ENCODE measurements around the gene SYTL1. TPM values are rescaled to one million over a fixed set of nuclear protein-coding genes. Genes with fewer than 3 reads are reported as not detected.

SYTL1 gene
- total and polyA plus RNA-seq, 11 donors, result 0.23 to 6.0 (median 0.55) TPM; not detected in 1

GRCh38 chr1:27363766-27364695 lies 22.2 kb downstream of the SYTL1 start:
- H3K27ac ChIP-seq, result peak overlapping the region in 4 of 12 donors; percentile 98 to 100 (median 98)
- ATAC-seq (no peak), DNase-seq (no peak)
- H3K36me3 ChIP-seq, result peaks cover 0 to 59% (median 54%) of the 10 kb centered on the region in 9 donors
- H3K4me3 ChIP-seq, result peak overlapping the region in 5 of 12 donors; percentile 72 to 93 (median 90)
- no peaks in the 10 kb centered on the region for H3K9me3 ChIP-seq
- 87 to 91% (median 88%) methylated on average over 21 to 26 of the region's 26 CpGs for WGBS, 4 donors
- intact Hi-C loops (cut with DNase I), result loop anchor here in 2 of 10 donors (2.0 kb wide), 2 partner anchors 29 to 41 kb away; partner anchors contain the start of genes GPR3 (in 1 of the 2) and TMEM222 (in 1 of the 2)
- H3K27me3 ChIP-seq, result no peaks in the 10 kb centered on the region
- H3K4me1 ChIP-seq, result peaks cover 7 to 58% (median 34%) of the 10 kb centered on the region in 12 donors
- no peak for TF ChIP-seq CTCF (IDR thresholded peaks at IDR 0.05)
- TF ChIP-seq POLR2A (IDR thresholded peaks at IDR 0.05), result no peak

DNA sequence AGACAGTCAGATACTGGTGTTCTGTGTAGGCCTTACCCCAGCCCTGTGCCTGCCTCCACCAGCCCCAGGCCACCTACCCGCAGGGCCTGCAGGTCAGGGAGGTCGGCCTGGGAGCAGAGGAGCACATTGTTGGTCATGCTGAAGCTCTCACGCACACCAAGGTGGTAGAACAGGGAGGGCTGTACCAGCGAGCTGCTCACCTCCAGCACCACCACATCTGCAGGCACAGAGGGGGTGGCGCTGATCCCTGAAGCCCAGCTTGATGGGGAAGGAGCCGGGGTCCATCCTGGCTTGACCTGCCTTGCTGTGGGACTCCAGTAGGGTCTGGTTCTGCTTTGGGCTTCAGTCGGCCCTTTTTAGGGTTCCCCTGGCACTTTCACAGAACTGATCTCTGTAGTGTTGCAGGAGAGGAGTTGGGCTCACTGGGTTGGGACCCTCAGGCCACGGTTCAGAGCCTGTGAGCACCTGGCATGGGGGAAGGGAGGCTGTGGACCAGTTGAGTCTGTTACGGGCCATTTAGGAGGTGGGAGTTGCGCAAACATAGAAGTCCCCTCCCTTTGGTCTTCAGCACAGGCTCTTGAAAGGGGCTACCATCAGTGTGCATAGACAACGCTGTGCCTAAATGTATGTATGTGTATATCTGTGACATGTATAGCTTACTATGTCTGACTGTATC lies 23.0 kb downstream of the SYTL1 start:
- H3K4me1 ChIP-seq, result peaks cover 7 to 60% (median 39%) of the 10 kb centered on the region in 12 donors
- no peak for ATAC-seq
- H3K4me3 ChIP-seq, result peak overlapping the region; percentile 70 to 93 (median 81)
- intact Hi-C loops (cut with DNase I), result loop anchor here in 4 of 10 donors (1.0 to 5.0 kb wide), 4 partner anchors 28 to 43 kb away; partner anchors contain the start of genes TMEM222 (in 3 of the 4) and GPR3 (in 1 of the 4)
- TF ChIP-seq CTCF (IDR thresholded peaks at IDR 0.05) (no peak), POLR2A (IDR thresholded peaks at IDR 0.05) (no peak)
- H3K9me3 ChIP-seq, result no peaks in the 10 kb centered on the region
- WGBS, 4 donors, result 74 to 81% (median 79%) methylated on average over 10 to 11 of the region's 11 CpGs
- H3K27ac ChIP-seq, result peak overlapping the region in 11 of 12 donors; percentile 96 to 100 (median 99)
- H3K36me3 ChIP-seq, result peaks cover 0 to 51% (median 46%) of the 10 kb centered on the region in 9 donors
- no peaks in the 10 kb centered on the region for H3K27me3 ChIP-seq
- no peak for DNase-seq

DNA sequence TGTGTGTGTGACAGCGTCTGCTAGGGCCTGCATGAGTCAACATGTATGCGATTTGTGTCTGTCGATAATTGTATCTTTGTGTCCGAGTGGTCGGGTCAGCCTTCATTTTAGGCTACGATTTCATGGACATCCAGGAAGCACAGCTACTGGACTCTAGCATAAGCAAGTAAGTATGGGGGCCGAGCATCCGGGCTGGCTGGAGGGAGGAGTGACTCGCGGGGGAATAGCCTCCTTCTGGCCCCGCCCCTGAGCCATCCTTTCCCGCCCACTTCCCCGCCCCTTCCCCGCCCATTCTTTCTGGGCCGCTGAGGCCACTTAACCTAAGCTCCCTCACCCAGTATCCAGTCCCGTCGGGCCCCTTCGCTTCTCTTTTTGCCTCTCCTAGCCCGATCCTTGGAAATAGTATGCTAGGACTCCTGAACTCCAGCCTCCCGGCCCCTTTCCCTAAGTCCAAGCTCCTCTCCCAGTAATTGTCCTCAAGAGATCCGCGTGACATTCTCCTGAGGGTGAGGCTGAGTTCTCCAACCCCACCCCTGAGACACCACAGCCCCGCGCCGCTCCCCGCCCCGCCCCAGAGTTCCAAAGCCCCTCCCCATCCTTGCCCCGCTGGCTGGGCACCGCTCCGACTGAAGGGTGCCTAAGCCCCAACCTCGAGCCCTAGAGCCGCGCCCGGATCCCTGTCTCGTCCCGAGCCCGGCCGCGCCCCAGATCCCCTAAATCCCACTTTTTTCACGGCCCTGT lies 23.7 kb downstream of the SYTL1 start:
- no peaks in the 10 kb centered on the region for H3K9me3 ChIP-seq
- peak overlapping the region; percentile 70 to 93 (median 81) for H3K4me3 ChIP-seq
- ATAC-seq (peak; percentile 70 to 88 (median 80)), DNase-seq (peak; percentile 91 to 94 (median 92))
- WGBS, 4 donors, result 3 to 5% (median 3%) methylated on average over 37 to 40 of the region's 40 CpGs
- no peak for TF ChIP-seq CTCF (IDR thresholded peaks at IDR 0.05)
- TF ChIP-seq POLR2A (IDR thresholded peaks at IDR 0.05), result peak in 1 of 2 donors; percentile 32
- peaks cover 7 to 58% (median 37%) of the 10 kb centered on the region in 12 donors for H3K4me1 ChIP-seq
- H3K27ac ChIP-seq, result peak overlapping the region; percentile 96 to 100 (median 99)
- intact Hi-C loops (cut with DNase I), result loop anchor here in 5 of 10 donors (1.0 to 5.0 kb wide), 6 partner anchors 21 to 43 kb away; partner anchors contain the start of genes TMEM222 (in 4 of the 5) and GPR3 (in 1 of the 5)
- no peaks in the 10 kb centered on the region for H3K27me3 ChIP-seq
- H3K36me3 ChIP-seq, result peaks cover 0 to 43% (median 40%) of the 10 kb centered on the region in 9 donors
